NT2/D1 (cell line): ENCODE measurements around the gene FBXL22.
"Not testable (repeated sequence)": the region's sequence is repeated elsewhere in the genome, so short reads cannot be mapped to it uniquely, and the experiment has no call there.

Source experiments
- DNase-seq: peaks from one replicate; pipeline ENCODE4 v3.0.0-alpha.2; 2011; ENCODE audit warnings: low read depth, low spot score
- H3K27me3 ChIP-seq: 2 replicates; pipeline ENCODE4 v1.6.0; 2011; ENCODE audit warnings: mild to moderate bottlenecking; ENCODE audit not compliant: insufficient read length, insufficient read depth
- H3K36me3 ChIP-seq: 2 replicates; pipeline ENCODE4 v1.6.1; 2011; ENCODE audit warnings: mild to moderate bottlenecking, low read length, mixed read lengths; ENCODE audit not compliant: insufficient read depth, insufficient read length
- H3K4me1 ChIP-seq: 2 replicates; pipeline ENCODE4 v1.5.1; 2011; ENCODE audit not compliant: insufficient read depth, insufficient read length
- H3K4me3 ChIP-seq: 2 replicates; pipeline ENCODE4 v1.5.1; 2011; ENCODE audit warnings: low read depth; ENCODE audit not compliant: insufficient read length
- H3K9ac ChIP-seq: 2 replicates; pipeline ENCODE4 v1.6.0; 2011; ENCODE audit warnings: low read depth; ENCODE audit not compliant: insufficient read length
- H3K9me3 ChIP-seq: 2 replicates; pipeline ENCODE4 v1.5.1; 2011; ENCODE audit warnings: mild to moderate bottlenecking, low read length; ENCODE audit not compliant: insufficient read depth
- SUZ12 ChIP-seq: IDR thresholded peaks from 2 replicates; pipeline ENCODE4 v1.6.1; 2011; ENCODE audit not compliant: insufficient read length, insufficient read depth; ENCODE audit errors: extremely low read depth
- YY1 ChIP-seq: IDR thresholded peaks from 2 replicates; pipeline ENCODE4 v1.6.1; 2011; ENCODE audit not compliant: insufficient read length, insufficient read depth
- ZNF274 ChIP-seq: IDR thresholded peaks from 2 replicates; pipeline ENCODE4 v1.6.1; 2011; ENCODE audit warnings: mild to moderate bottlenecking, low read depth, low read length

Gene FBXL22

GRCh38 chr15:63608989-63609388 lies 11.8 kb downstream of the FBXL22 start:
- no peak overlapping the region for H3K9ac ChIP-seq

GRCh38 chr15:63609448-63609847 lies 12.3 kb downstream of the FBXL22 start:
- Histone ChIP-seq H3K4me3 (no peak overlapping the region), H3K9ac (no peak overlapping the region), H3K36me3 (peaks cover 52% of the 10 kb centered on the region), H3K9me3 (no peaks in the 10 kb centered on the region), H3K4me1 (no peaks in the 10 kb centered on the region), H3K27me3 (no peaks in the 10 kb centered on the region)
- TF ChIP-seq YY1 (no peak), ZNF274 (no peak), SUZ12 (no peak)
- no peak for DNase-seq

More at GRCh38 chr15:63608989-63609388, 11.8 kb downstream of the FBXL22 start:
- Histone ChIP-seq H3K9me3 (no peaks in the 10 kb centered on the region), H3K36me3 (peaks cover 50% of the 10 kb centered on the region), H3K4me3 (no peak overlapping the region), H3K27me3 (no peaks in the 10 kb centered on the region), H3K4me1 (no peaks in the 10 kb centered on the region)
- no peak for DNase-seq
- TF ChIP-seq SUZ12 (no peak), ZNF274 (no peak), YY1 (no peak)

GRCh38 chr15:63610209-63610841 lies 13.1 kb downstream of the FBXL22 start:
- H3K9ac ChIP-seq: no peak overlapping the region

GRCh38 chr15:63611177-63611576 lies 14.0 kb downstream of the FBXL22 start:
- TF ChIP-seq YY1: no peak
- no peak for TF ChIP-seq ZNF274
- no peak for TF ChIP-seq SUZ12
- no peaks in the 10 kb centered on the region for H3K9me3 ChIP-seq
- H3K36me3 ChIP-seq: peaks cover 59% of the 10 kb centered on the region
- H3K4me1 ChIP-seq: no peaks in the 10 kb centered on the region
- DNase-seq: no peak
- no peak overlapping the region for H3K4me3 ChIP-seq
- H3K27me3 ChIP-seq: no peaks in the 10 kb centered on the region
- no peak overlapping the region for H3K9ac ChIP-seq

More at GRCh38 chr15:63610209-63610841, 13.1 kb downstream of the FBXL22 start:
- Histone ChIP-seq H3K4me1 (no peaks in the 10 kb centered on the region), H3K9me3 (no peaks in the 10 kb centered on the region), H3K36me3 (peaks cover 58% of the 10 kb centered on the region), H3K27me3 (no peaks in the 10 kb centered on the region), H3K4me3 (no peak overlapping the region)
- DNase-seq: peak; percentile 73
- no peak for TF ChIP-seq ZNF274
- no peak for TF ChIP-seq YY1
- TF ChIP-seq SUZ12: no peak

GRCh38 chr15:63612300-63612699 lies 15.1 kb downstream of the FBXL22 start:
- DNase-seq: no peak
- H3K9me3 ChIP-seq: no peaks in the 10 kb centered on the region

GRCh38 chr15:63615935-63616334 lies 18.7 kb downstream of the FBXL22 start:
- DNase-seq: no peak
- Histone ChIP-seq H3K9me3 (no peaks in the 10 kb centered on the region), H3K9ac (no peak overlapping the region), H3K27me3 (no peaks in the 10 kb centered on the region), H3K36me3 (peaks cover 32% of the 10 kb centered on the region), H3K4me3 (no peak overlapping the region), H3K4me1 (no peaks in the 10 kb centered on the region)
- no peak for TF ChIP-seq YY1
- no peak for TF ChIP-seq SUZ12
- no peak for TF ChIP-seq ZNF274

More at GRCh38 chr15:63612300-63612699, 15.1 kb downstream of the FBXL22 start:
- H3K4me1 ChIP-seq: no peaks in the 10 kb centered on the region
- TF ChIP-seq SUZ12: no peak
- no peak for TF ChIP-seq ZNF274
- no peak for TF ChIP-seq YY1
- no peak overlapping the region for H3K4me3 ChIP-seq
- peaks cover 55% of the 10 kb centered on the region for H3K36me3 ChIP-seq
- H3K27me3 ChIP-seq: no peaks in the 10 kb centered on the region
- H3K9ac ChIP-seq: no peak overlapping the region

- not testable (repeated sequence) for DNase-seq, H3K9me3 ChIP-seq, H3K4me1 ChIP-seq, H3K27me3 ChIP-seq, H3K4me3 ChIP-seq, H3K9ac ChIP-seq
- peaks cover 30% of the 10 kb centered on the region for H3K36me3 ChIP-seq
These were observed 20.0 kb downstream of the FBXL22 start for GRCh38 chr15:63617147-63617546.

GRCh38 chr15:63617627-63618026 lies 20.4 kb downstream of the FBXL22 start:
- not testable (repeated sequence) for DNase-seq, H3K4me1 ChIP-seq, H3K9me3 ChIP-seq, H3K4me3 ChIP-seq, H3K27me3 ChIP-seq, H3K9ac ChIP-seq
- peaks cover 29% of the 10 kb centered on the region for H3K36me3 ChIP-seq

GRCh38 chr15:63620760-63621159 lies 23.6 kb downstream of the FBXL22 start:
- DNase-seq, H3K4me3 ChIP-seq, H3K9me3 ChIP-seq, H3K27me3 ChIP-seq, H3K4me1 ChIP-seq, H3K9ac ChIP-seq: not testable (repeated sequence)
- H3K36me3 ChIP-seq: peaks cover 41% of the 10 kb centered on the region
